PFSK-1 (cell line): ENCODE measurements around the gene RMI1.

Source experiments
- FOXP2 ChIP-seq: optimal IDR thresholded peaks from 2 replicates; pipeline ENCODE3; 2011; ENCODE audit warnings: borderline replicate concordance, control low read depth, inconsistent platforms; ENCODE audit not compliant: insufficient read depth; ENCODE audit errors: extremely low read length, extremely low read depth
- POLR2AphosphoS5 ChIP-seq: IDR thresholded peaks from 2 replicates; pipeline ENCODE4 v1.6.1; 2012; ENCODE audit warnings: low read depth, mild to moderate bottlenecking, control low read depth, low read length, moderate library complexity
- REST ChIP-seq, 2 experiments: IDR thresholded peaks; 2 replicates each; pipeline versions ENCODE4 v1.6.1 to v1.8.0; 2011 to 2012; ENCODE audit warnings: low read depth in 2 of 2, low read length in 2 of 2, control low read depth in 1 of 2, inconsistent platforms in 1 of 2, mild to moderate bottlenecking in 1 of 2, moderate library complexity in 1 of 2; ENCODE audit not compliant: insufficient read depth in 1 of 2
- SIN3A ChIP-seq: IDR thresholded peaks from 2 replicates; pipeline ENCODE4 v1.6.1; 2012; ENCODE audit warnings: mild to moderate bottlenecking, low read length, moderate library complexity, borderline replicate concordance; ENCODE audit not compliant: insufficient read depth
- TAF1 ChIP-seq: IDR thresholded peaks from 2 replicates; pipeline ENCODE4 v1.6.1; 2012; ENCODE audit warnings: low read length, control low read depth, borderline replicate concordance; ENCODE audit not compliant: insufficient read depth

DNA sequence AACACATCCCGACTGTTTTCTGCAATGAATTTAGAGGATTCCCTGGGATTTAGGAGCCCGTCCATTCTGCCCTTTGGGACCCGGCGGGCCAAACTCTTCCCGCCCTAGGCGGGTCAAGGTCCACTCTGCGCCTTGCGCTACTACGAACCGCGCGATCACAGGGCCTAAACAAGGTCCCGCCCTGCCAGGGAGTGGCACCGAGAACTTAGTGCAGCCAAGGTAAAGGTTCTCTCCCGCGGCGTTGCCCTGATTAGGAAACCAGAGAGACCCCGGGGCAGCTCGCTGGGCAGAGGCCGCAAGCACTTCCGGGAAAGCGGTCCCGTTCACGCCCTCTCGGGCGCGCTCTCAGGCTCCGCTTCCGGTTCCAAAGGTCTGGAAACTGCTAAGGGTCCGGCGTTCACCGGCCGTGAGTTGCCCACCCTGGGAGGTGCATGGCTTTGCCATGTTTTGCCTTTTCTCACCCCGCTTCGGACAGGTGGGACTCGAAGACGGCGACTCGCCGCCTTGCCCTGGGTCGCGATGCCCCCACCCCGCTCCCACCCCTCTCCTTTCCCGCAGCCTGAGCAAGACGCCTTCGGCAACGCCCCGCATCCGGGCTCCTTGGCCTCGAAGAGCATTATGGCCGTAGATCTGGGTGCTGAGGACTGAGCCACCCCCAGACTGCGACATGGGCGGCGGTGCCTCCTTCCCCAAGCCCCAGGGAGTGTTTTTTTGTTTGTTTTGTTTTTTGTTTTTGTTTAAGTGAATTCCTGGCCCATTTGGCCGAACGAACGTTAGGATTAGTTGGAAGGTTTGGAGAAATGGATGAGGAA, 24.0 kb upstream of the RMI1 start:
- TF ChIP-seq POLR2AphosphoS5 (no peak), REST (IDR thresholded peaks at IDR 0.05; ENCODE audit: insufficient read depth in 1 of 2, low read depth in 2 of 2, low read length in 2 of 2) (no peak), SIN3A (no peak), TAF1 (no peak), FOXP2 (no peak)
